Naive thymus-derived CD8-positive, alpha-beta T cell (primary cell): ENCODE data around the gene MAT2A. TPM values are rescaled to one million over a fixed set of nuclear protein-coding genes. Genes with fewer than 3 reads are reported as not detected.

Experiments used
- polyA plus RNA-seq, 3 donors: library from polyadenylated mRNA; unstranded; fragments of 300-500 nt; fragmentation: Illumina TruSeq; gene quantifications; one replicate each; pipeline ENCODE4 v1.2.3, GENCODE V29; 2021
- total RNA-seq, 8 experiments: library from RNA in 2 of 8; stranded (reverse) in 2 of 8; gene quantifications; one replicate each; pipeline ENCODE4 v1.2.3 and lab custom pipeline; 2021 to 2026

Gene MAT2A
- total and polyA plus RNA-seq, 5 experiments from 2014 or later: 68.1 to 205 (median 103) TPM

Other genes with a start within 250 kb of the MAT2A start
- 100 to 1,000 TPM; 215 to 227 TPM for gene TGOLN2, start 211.2 kb upstream of the MAT2A start, total RNA-seq
- 10 to 100 TPM; 55.6 to 80.0 (median 65.1) TPM for gene TGOLN2, start 211.2 kb upstream of the MAT2A start, polyA plus RNA-seq
- 10 to 100 TPM; 21.3 to 25.6 TPM for gene RETSAT, start 184.6 kb upstream of the MAT2A start, total RNA-seq
- gene RETSAT, start 184.6 kb upstream of the MAT2A start, polyA plus RNA-seq: 10 to 100 TPM in 1 of 3 donors, 1 to 10 TPM in 2; 6.6 to 15.1 (median 9.9) TPM
- 10 to 100 TPM; 27.7 to 29.3 TPM for gene ELMOD3, start 184.4 kb upstream of the MAT2A start, total RNA-seq
- 10 to 100 TPM in 2 of 3 donors, 1 to 10 TPM in 1; 6.3 to 14.5 (median 11.8) TPM for gene ELMOD3, start 184.4 kb upstream of the MAT2A start, polyA plus RNA-seq
- gene CAPG, start 128.8 kb upstream of the MAT2A start, total RNA-seq: 1 to 10 TPM; 5.7 to 8.0 TPM
- gene CAPG, start 128.8 kb upstream of the MAT2A start, polyA plus RNA-seq: 10 to 100 TPM; 15.7 to 18.6 (median 16.8) TPM
- 1 to 10 TPM; 1.3 to 2.2 TPM for gene SH2D6, start 120.5 kb upstream of the MAT2A start, total RNA-seq
- gene SH2D6, start 120.5 kb upstream of the MAT2A start, polyA plus RNA-seq: not detected
- gene GGCX, start 22.3 kb downstream of the MAT2A start, total RNA-seq: 10 to 100 TPM; 30.9 to 35.8 TPM
- gene GGCX, start 22.3 kb downstream of the MAT2A start, polyA plus RNA-seq: 10 to 100 TPM; 10.4 to 14.6 (median 14.0) TPM
- gene VAMP8, start 38.4 kb downstream of the MAT2A start, total RNA-seq: 10 to 100 TPM; 71.4 to 73.9 TPM
- 100 to 1,000 TPM; 321 to 405 (median 373) TPM for gene VAMP8, start 38.4 kb downstream of the MAT2A start, polyA plus RNA-seq
- 10 to 100 TPM; 24.6 to 24.7 TPM for gene VAMP5, start 45.3 kb downstream of the MAT2A start, total RNA-seq
- 100 to 1,000 TPM; 135 to 143 (median 139) TPM for gene VAMP5, start 45.3 kb downstream of the MAT2A start, polyA plus RNA-seq
- 10 to 100 TPM; 66.0 to 73.8 TPM for gene RNF181, start 56.6 kb downstream of the MAT2A start, total RNA-seq
- gene RNF181, start 56.6 kb downstream of the MAT2A start, polyA plus RNA-seq: 100 to 1,000 TPM; 165 to 206 (median 173) TPM
- 10 to 100 TPM; 14.1 to 15.9 TPM for gene TMEM150A, start 63.5 kb downstream of the MAT2A start, total RNA-seq
- 10 to 100 TPM; 11.6 to 15.1 (median 13.8) TPM for gene TMEM150A, start 63.5 kb downstream of the MAT2A start, polyA plus RNA-seq
- 10 to 100 TPM; 86.4 to 95.2 TPM for gene C2orf68, start 72.9 kb downstream of the MAT2A start, total RNA-seq
- 10 to 100 TPM; 15.7 to 21.1 (median 20.4) TPM for gene C2orf68, start 72.9 kb downstream of the MAT2A start, polyA plus RNA-seq
- gene USP39, start 77.0 kb downstream of the MAT2A start, total RNA-seq: 10 to 100 TPM; 53.0 to 59.5 TPM
- gene USP39, start 77.0 kb downstream of the MAT2A start, polyA plus RNA-seq: 10 to 100 TPM; 56.4 to 69.3 (median 57.9) TPM
- gene SFTPB, start 129.0 kb downstream of the MAT2A start, total RNA-seq: not detected
- gene SFTPB, start 129.0 kb downstream of the MAT2A start, polyA plus RNA-seq: under 1 TPM in 1 of 3 donors, not detected in 2; 0.06 TPM
- 1 to 10 TPM; 5.3 to 7.3 TPM for gene GNLY, start 155.2 kb downstream of the MAT2A start, total RNA-seq
- gene GNLY, start 155.2 kb downstream of the MAT2A start, polyA plus RNA-seq: 1,000 to 10,000 TPM in 1 of 3 donors, 10 to 100 TPM in 2; 21.0 to 1,108 (median 35.6) TPM
- not detected for gene ATOH8, start 214.8 kb downstream of the MAT2A start, total RNA-seq
- gene ATOH8, start 214.8 kb downstream of the MAT2A start, polyA plus RNA-seq: not detected